ENCODE results near the gene SLC35D3.

SLC35D3 gene

GRCh38 chr6:136967876-136968752 is 46.0 kb downstream of the SLC35D3 start:
- Histone ChIP-seq H3K9me3 (ENCODE audit: low read length) (no peaks in the 10 kb centered on the region), H3K4me1 (ENCODE audit: insufficient read depth, low read length, severe bottlenecking) (no peaks in the 10 kb centered on the region), H3K27ac (ENCODE audit: low read depth, low read length, poor library complexity, severe bottlenecking) (no peak overlapping the region), H3K9me2 (ENCODE audit: low read depth, low read length) (no peaks in the 10 kb centered on the region), H3K27me3 (ENCODE audit: insufficient read depth, low read length) (no peaks in the 10 kb centered on the region), H3K79me2 (ENCODE audit: insufficient read depth, low read length) (no peaks in the 10 kb centered on the region), H3K36me3 (ENCODE audit: insufficient read depth, low read length) (no peaks in the 10 kb centered on the region), H3F3A (ENCODE audit: insufficient read depth, low read length) (no peaks in the 10 kb centered on the region), H2AFZ (ENCODE audit: low read length) (no peak overlapping the region), H4K20me1 (ENCODE audit: insufficient read depth, low read length) (no peaks in the 10 kb centered on the region), H3K4me2 (ENCODE audit: low read length) (peak overlapping the region; percentile 17; the same call in 1 of the 2 replicates), H3K4me3 (ENCODE audit: low read depth, low read length, poor library complexity, severe bottlenecking) (no peak overlapping the region), H3K9ac (ENCODE audit: low read length) (no peak overlapping the region)
- TF ChIP-seq, protein P1, sequence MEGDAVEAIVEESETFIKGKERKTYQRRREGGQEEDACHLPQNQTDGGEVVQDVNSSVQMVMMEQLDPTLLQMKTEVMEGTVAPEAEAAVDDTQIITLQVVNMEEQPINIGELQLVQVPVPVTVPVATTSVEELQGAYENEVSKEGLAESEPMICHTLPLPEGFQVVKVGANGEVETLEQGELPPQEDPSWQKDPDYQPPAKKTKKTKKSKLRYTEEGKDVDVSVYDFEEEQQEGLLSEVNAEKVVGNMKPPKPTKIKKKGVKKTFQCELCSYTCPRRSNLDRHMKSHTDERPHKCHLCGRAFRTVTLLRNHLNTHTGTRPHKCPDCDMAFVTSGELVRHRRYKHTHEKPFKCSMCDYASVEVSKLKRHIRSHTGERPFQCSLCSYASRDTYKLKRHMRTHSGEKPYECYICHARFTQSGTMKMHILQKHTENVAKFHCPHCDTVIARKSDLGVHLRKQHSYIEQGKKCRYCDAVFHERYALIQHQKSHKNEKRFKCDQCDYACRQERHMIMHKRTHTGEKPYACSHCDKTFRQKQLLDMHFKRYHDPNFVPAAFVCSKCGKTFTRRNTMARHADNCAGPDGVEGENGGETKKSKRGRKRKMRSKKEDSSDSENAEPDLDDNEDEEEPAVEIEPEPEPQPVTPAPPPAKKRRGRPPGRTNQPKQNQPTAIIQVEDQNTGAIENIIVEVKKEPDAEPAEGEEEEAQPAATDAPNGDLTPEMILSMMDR (IDR thresholded peaks at IDR 0.05; ENCODE audit: low read length), result peak; percentile 76
- TF ChIP-seq EZH2 (IDR thresholded peaks at IDR 0.05; ENCODE audit: borderline replicate concordance, low read length), result no peak

- Histone ChIP-seq H3K9me3 (ENCODE audit: low read length) (no peaks in the 10 kb centered on the region), H3K4me3 (ENCODE audit: low read depth, low read length, poor library complexity, severe bottlenecking) (no peak overlapping the region), H4K20me1 (ENCODE audit: insufficient read depth, low read length) (no peaks in the 10 kb centered on the region), H3K36me3 (ENCODE audit: insufficient read depth, low read length) (no peaks in the 10 kb centered on the region), H3K9ac (ENCODE audit: low read length) (no peak overlapping the region), H3K79me2 (ENCODE audit: insufficient read depth, low read length) (no peaks in the 10 kb centered on the region), H3K4me1 (ENCODE audit: insufficient read depth, low read length, severe bottlenecking) (no peaks in the 10 kb centered on the region), H3K9me2 (ENCODE audit: low read depth, low read length) (no peaks in the 10 kb centered on the region), H3K4me2 (ENCODE audit: low read length) (no peak overlapping the region), H3K27me3 (ENCODE audit: insufficient read depth, low read length) (no peaks in the 10 kb centered on the region), H3F3A (ENCODE audit: insufficient read depth, low read length) (no peaks in the 10 kb centered on the region), H2AFZ (ENCODE audit: low read length) (no peak overlapping the region), H3K27ac (ENCODE audit: low read depth, low read length, poor library complexity, severe bottlenecking) (no peak overlapping the region)
- TF ChIP-seq, protein P1 (IDR thresholded peaks at IDR 0.05; ENCODE audit: low read length), result no peak
- TF ChIP-seq EZH2 (IDR thresholded peaks at IDR 0.05; ENCODE audit: borderline replicate concordance, low read length), result no peak
Observed at GRCh38 chr6:136968837-136969236, 46.7 kb downstream of the SLC35D3 start.

- H2AFZ ChIP-seq (ENCODE audit: low read length), result no peak overlapping the region
- H3K27ac ChIP-seq (ENCODE audit: low read depth, low read length, poor library complexity, severe bottlenecking), result no peak overlapping the region
- H4K20me1 ChIP-seq (ENCODE audit: insufficient read depth, low read length), result no peaks in the 10 kb centered on the region
- H3K4me1 ChIP-seq (ENCODE audit: insufficient read depth, low read length, severe bottlenecking), result no peaks in the 10 kb centered on the region
- no peaks in the 10 kb centered on the region for H3K9me3 ChIP-seq (ENCODE audit: low read length)
- H3K9ac ChIP-seq (ENCODE audit: low read length), result no peak overlapping the region
- no peak overlapping the region for H3K4me3 ChIP-seq (ENCODE audit: low read depth, low read length, poor library complexity, severe bottlenecking)
- H3K79me2 ChIP-seq (ENCODE audit: insufficient read depth, low read length), result no peaks in the 10 kb centered on the region
- H3K4me2 ChIP-seq (ENCODE audit: low read length), result no peak overlapping the region
- no peaks in the 10 kb centered on the region for H3K27me3 ChIP-seq (ENCODE audit: insufficient read depth, low read length)
- H3K9me2 ChIP-seq (ENCODE audit: low read depth, low read length), result no peaks in the 10 kb centered on the region
- H3K36me3 ChIP-seq (ENCODE audit: insufficient read depth, low read length), result no peaks in the 10 kb centered on the region
- TF ChIP-seq, protein P1 (IDR thresholded peaks at IDR 0.05; ENCODE audit: low read length), result no peak
- no peak for TF ChIP-seq EZH2 (IDR thresholded peaks at IDR 0.05; ENCODE audit: borderline replicate concordance, low read length)
- H3F3A ChIP-seq (ENCODE audit: insufficient read depth, low read length), result no peaks in the 10 kb centered on the region
Observed at GRCh38 chr6:136969433-136969832, 47.3 kb downstream of the SLC35D3 start.

All from OCI-LY1 (cell line).